ENCODE data around the gene GPC6.

- no peak for TF ChIP-seq CTCF (conservative IDR thresholded peaks at IDR 0.05)
- no peak for TF ChIP-seq EZH2 (IDR thresholded peaks at IDR 0.05; ENCODE audit: low read depth)
Measured at GRCh38 chr13:94333131-94333820, 1106.7 kb downstream of the GPC6 start.
